Prostate gland (tissue), 2 donors: ENCODE measurements around the gene IQSEC3.

Experiments
- POLR2A ChIP-seq: fragments of 450-650 bp; IDR thresholded peaks from one replicate; pipeline ENCODE4 v1.6.1; 2016; ENCODE audit warnings: antibody characterized with exemption, mild to moderate bottlenecking
- POLR2AphosphoS5 ChIP-seq: sonication (generic); formaldehyde crosslinking; IDR thresholded peaks from one replicate; pipeline ENCODE4 v1.6.1; 2017; ENCODE audit warnings: antibody characterized with exemption
- TF ChIP-seq, protein P1 (sequence below), 4 experiments: fragments of 200-600 bp in 2 of 4; fragments of 450-650 bp in 2 of 4; sonication (generic) in 2 of 4; IDR thresholded peaks; 1 replicate in 3 of 4; 2 replicates in 1 of 4; pipeline ENCODE4 v1.5.1; 2016 to 2019; ENCODE audit warnings: antibody characterized with exemption in 4 of 4, mild to moderate bottlenecking in 2 of 4, moderate library complexity in 2 of 4

DNA sequence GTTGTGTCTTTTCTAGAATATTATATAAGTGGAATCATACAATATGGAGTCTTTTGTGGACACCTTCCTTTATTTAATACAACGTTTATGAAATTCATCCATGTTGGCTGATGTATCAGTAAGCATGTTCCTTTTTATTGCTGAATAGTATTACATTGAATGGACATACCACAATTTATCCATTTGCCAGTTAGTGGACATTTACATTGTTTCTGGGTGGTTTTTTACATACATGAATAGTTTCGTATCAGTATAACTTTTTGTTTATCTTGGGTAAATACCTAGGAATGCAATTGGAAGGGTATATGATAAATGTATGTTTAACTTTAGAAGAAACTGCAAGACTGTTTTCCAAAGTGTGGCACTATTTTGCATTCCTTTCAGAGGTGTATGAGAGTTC lies 23.1 kb downstream of the IQSEC3 start:
- TF ChIP-seq, protein P1, sequence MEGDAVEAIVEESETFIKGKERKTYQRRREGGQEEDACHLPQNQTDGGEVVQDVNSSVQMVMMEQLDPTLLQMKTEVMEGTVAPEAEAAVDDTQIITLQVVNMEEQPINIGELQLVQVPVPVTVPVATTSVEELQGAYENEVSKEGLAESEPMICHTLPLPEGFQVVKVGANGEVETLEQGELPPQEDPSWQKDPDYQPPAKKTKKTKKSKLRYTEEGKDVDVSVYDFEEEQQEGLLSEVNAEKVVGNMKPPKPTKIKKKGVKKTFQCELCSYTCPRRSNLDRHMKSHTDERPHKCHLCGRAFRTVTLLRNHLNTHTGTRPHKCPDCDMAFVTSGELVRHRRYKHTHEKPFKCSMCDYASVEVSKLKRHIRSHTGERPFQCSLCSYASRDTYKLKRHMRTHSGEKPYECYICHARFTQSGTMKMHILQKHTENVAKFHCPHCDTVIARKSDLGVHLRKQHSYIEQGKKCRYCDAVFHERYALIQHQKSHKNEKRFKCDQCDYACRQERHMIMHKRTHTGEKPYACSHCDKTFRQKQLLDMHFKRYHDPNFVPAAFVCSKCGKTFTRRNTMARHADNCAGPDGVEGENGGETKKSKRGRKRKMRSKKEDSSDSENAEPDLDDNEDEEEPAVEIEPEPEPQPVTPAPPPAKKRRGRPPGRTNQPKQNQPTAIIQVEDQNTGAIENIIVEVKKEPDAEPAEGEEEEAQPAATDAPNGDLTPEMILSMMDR (IDR thresholded peaks at IDR 0.05) = no peak
- TF ChIP-seq POLR2A = no peak
- TF ChIP-seq POLR2AphosphoS5 = no peak
